T-helper 9 cell (primary cell): ENCODE results near the gene ZNF831.

ENCODE experiments used
- DNase-seq: peaks from one replicate; pipeline ENCODE4 v3.0.0-alpha.2; 2020

Gene ZNF831

GRCh38 chr20:59157961-59158541 is 5.6 kb upstream of the ZNF831 start:
- DNase-seq = no peak

GRCh38 chr20:59158673-59159072 is 4.9 kb upstream of the ZNF831 start:
- no peak for DNase-seq

DNA sequence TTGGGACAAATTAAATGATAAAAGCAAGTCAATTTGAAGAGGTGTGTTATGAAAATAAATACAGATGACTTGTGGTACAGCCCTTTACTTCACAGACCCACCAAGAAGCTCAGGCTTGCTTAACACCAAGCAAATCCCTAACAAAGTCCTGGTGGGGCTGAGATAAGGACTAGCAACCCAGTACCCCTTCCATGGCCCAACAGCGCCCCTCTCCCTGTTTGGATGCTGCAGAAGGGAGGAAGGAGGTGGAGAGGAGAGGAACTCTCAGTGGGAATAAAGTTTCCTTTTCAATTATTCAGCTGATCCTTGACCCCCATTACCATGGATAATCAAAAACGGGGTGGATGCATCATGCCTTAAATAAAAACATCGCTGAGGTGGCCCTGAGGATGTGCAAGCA is 4.5 kb upstream of the ZNF831 start:
- no peak for DNase-seq

DNA sequence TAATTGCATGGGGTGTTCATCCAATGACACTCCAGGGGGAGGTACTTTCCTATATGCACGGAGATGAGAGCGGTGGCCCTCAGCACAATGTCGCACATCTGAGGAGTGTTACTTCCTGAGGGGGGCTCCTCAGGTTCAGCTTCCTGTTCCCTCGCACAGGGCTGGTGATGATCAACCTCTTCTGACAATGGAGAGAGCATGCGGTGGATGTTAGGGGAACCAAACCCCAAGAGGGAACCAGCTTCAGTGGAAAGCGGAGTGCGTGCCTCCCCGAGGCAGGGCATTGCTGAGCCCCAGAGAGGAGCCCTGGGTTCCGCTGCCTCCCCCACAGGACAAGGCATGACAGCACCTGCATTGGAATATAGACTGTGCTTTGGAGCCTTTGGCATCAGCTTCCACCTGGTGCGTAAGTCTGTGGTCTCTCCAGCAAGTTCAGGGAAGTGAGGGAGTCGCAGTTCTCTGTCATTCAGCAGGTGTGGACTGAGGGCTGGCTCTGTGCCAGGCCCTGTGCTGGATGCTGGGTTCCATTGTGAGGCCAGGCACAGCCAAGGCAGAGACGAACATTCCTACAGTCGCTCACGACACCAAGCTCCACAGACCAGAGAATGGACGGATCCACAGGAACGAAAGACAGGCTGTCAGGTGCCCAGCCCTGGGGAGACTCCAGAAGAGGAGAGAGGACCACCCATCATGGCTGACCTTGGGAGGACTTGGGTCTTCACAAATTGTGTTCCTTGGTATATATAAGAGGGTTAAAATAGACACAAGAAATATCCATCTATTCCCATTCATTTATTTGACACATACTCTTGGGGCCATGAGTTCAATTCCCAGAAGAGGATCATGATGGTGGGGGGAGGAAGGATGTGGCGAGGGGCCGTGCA is 3.9 kb upstream of the ZNF831 start:
- peak; percentile 64 for DNase-seq

- no peak for DNase-seq
Observed at GRCh38 chr20:59160389-59161115, 3.1 kb upstream of the ZNF831 start.

- no peak for DNase-seq
Observed at GRCh38 chr20:59161721-59162120, 1.9 kb upstream of the ZNF831 start.

DNA sequence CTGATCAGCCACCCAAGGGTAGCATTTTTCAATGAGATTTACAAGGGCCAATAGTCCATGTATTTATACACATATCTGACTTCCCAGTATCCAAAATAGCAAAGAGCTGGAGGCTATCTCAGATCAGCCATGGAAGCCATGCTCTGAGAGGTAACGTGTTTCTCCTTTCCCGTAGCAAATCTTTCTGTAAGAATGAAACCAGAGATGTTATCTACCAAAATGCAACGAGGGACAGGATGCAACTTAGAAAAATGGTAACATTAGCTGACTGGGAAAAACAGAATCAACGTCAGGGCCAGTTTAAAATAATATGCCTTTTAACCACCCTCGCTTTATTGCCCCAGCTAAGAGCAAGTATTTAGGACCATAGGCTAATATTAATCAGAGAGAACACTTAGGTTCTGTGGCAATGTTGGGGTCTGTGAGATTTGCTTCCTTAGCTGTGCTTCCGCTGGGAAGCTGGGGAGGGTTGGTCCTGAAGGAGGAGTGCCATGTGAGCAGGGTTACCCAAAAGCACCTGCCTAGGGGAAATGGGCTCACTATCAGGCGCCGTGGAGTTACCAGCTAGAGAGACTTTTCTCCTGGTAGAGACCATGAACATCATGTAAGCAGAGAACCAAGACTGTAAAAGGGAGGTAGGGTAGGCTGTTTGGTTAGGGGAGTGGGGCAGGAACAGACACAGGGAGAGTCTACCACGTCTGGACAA is 1.2 kb downstream of the ZNF831 start:
- no peak for DNase-seq

DNA sequence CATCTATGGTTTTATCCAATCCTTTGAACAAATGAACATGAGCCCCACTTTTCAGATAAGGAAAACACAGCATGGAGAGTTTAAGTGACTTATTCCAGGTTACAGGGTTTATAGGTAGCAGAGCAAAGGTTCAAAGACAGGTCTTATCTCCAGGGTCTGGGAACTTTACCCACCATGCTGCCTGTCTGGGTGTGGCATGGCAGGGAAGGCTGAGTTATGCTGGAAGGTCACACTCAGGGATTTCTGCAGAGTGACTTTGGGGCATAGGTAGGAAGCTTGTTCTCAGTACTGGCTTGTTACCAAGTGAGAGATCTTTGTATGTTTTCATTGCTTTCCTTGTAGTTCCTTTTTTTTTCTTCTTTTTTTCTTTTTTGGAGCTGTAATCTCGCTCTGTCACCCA is 1.8 kb downstream of the ZNF831 start:
- DNase-seq = no peak

GRCh38 chr20:59165891-59166709 is 2.5 kb downstream of the ZNF831 start:
- DNase-seq = no peak

DNA sequence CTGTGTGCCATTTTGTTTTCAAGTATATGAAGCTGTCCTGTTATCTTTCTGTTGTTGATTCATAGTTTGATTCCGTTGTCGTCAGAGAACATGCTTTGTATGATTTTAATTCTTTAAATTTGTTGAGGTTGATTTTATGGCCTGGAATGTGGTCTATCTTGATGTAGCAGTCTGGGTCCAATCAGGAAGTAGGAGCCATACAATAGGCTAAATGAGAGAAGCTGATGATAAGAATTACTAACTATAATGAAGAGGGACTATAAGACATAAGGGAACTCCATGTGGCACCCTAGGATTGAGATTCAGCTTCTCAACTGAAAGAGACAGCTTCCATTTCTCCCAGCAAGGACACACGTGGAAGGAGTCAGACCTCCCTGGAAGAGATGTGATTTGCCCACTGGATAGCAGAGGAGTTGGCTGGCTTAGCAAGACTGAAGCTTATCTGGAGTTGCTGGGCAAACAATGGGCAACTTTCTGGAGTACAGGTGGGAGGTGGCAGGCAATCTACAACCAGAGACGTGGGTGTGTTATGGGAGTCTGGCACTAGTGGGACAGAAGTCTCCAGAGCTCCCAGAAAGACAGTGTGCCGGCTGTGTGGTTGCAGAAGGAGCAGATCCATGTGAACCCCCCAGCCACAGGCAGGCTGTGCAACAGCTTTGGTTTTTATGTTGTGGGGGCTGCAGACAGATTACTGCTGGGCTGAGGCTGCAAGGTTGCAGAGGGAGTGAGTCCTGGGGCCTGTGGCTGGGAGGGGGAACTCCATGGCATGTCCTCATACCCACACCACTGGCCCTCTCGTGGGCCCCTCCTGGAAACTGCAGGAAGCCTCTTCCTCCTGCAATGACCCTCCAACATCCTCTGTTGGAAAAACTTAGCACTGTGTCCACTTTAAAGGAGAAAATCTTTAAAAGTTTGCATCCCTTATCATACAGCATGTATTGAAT is 7.1 kb downstream of the ZNF831 start:
- DNase-seq = no peak

DNA sequence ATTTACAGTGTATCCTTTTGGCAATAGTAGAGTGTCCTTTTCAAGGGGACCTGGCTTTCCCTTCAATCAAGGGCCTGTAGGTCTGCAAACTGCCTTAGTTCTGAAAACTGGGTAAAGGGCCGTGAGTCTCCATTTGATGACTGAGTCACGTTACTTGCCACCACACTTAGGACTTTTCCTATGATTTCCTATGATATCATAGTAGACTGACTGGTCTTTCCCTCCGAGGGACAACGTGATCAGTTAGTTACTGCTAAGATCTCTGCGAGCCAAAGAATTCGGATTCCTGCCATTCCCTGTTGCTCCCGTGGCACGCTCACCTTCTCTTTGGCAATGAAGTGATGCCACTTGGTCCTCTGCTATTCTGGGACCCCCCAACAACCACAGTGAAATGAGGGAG is 8.4 kb downstream of the ZNF831 start:
- no peak for DNase-seq

DNA sequence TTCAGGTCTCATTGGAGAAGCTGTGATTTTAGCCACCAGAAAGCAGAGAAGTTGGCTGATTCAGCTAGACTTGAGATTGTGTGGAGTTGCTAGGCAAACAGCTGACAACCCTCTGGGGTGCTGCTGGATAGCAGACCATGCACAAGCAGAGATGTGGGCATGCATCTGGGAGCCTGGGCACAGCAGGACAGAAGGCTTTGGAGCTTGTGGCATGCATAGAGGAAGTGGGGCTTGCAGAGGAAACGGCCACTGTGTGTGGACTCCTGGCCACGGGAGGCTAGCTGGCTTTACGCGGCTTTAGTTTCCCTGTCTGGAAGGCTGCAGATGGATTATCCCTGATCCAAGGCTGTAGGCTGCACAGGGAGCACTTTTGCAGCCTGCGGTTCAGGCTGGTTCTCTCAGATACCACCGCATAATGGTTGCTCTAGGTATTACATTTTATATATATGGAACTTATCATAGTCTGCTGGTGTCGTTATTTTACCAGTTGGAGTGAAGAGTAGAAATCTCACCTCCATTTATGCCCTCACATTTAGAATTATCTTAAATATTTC is 10.4 kb downstream of the ZNF831 start:
- DNase-seq = no peak

- DNase-seq = no peak
Observed at GRCh38 chr20:59175002-59175401, 11.4 kb downstream of the ZNF831 start.

GRCh38 chr20:59175861-59176260 is 12.2 kb downstream of the ZNF831 start:
- no peak for DNase-seq

GRCh38 chr20:59176812-59177211 is 13.2 kb downstream of the ZNF831 start:
- no peak for DNase-seq

GRCh38 chr20:59177266-59178250 is 13.9 kb downstream of the ZNF831 start:
- DNase-seq = no peak

- DNase-seq = no peak
Observed at GRCh38 chr20:59178983-59179595, 15.5 kb downstream of the ZNF831 start.

DNA sequence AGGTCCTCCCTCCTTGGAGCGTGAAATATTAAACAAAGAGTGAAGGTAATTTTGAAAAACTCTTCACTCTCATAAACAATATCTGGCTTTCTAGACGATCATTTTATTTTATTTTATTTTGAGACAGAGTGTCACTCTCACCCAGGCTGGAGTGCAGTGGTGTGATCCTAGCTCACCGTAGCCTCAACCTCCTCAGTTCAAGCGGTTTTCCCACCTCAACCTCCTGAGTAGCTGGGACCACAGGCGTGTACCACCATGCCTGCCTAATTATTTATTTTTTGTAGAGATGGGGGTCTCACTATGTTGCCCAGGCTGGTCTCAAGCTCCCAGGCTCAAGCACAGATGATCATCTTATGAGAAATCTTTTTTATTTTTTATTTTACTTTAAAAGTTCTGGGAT is 16.4 kb downstream of the ZNF831 start:
- no peak for DNase-seq

DNA sequence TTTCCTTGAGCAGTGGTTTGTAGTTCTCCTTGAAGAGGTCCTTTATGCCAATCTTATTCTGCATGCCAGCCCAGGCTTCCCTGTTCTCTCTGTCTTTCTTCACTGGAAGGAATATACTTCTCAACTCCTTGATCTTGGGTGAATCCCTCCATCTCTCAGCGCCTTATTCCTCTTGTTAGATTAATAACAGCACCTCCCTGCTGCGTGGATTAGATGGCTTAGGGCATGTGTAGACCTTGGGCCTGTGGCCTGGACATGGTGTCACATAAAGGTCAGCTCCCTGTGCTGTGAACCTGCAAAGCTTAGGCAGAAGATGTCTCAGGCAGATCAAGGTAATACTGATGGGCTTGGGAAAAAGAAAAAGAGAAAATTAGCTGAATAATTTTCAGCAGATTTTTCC is 18.3 kb downstream of the ZNF831 start:
- DNase-seq = no peak
